ENCODE results near the gene SLC30A10.
"Not testable (repeated sequence)": the region's sequence is repeated elsewhere in the genome, so short reads cannot be mapped to it uniquely, and the experiment has no call there.

Gene SLC30A10

DNA sequence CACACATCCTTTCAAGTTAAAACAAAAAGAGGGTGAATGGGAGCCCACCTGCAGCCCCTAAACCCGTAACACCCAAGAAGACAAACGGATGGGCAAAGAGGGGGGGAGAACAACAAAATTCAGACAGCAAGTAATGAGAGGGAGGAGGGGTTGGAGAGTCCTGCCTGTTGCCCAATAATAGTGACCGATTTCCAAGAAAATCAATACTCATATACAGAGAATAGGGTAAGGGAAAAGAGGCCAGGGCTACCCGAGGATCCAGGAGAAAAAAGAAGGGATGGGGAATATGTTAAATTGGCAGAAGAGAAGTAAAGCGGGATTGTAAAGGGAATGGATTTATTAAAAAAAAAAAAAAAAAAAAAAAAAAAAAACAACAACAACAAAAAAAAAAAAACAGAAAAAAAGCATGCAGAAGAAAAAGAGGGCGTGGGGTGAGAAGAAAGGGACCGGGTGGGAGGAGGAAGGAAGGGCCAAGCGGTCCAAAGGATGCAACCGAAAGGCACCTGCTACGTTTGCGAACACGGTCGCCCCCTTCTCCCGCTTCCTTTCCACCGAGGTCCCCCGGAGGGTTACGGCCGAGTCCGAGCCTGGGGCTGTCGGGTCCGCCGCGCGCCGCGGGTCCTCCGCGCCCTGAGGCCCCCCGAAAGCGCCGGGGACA lies 930 bp downstream of the SLC30A10 start:
- DNase-seq = no peak

DNA sequence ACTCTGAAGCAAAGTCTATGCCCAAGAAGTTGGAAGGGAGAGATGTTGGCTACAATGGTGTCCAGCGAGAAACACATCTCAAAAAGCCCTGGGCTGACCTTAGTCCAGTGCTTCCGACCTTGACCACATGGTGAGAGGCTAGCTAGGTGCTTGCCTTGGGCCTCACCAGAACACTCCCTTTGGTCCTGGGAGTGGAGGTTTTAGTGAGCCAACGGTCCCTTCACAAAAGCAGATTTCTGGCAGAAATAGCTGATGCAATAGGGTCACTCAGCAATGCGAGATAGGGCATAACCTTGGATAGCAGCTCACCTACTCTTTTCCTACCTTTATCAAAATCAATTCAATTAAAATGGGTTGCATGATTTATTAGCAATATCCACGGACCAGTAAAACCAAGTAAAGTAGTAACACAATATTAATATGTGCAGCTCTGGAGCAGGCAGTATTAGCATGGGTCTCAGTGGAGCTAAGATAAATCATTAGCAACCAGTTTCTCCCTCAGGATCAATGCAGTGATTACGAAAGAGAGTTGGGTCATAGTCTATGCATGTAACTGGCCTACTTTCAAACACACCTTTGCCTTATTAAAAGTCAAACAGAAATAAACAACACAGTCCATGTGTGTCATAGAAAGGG lies 1.9 kb downstream of the SLC30A10 start:
- DNase-seq = no peak

DNA sequence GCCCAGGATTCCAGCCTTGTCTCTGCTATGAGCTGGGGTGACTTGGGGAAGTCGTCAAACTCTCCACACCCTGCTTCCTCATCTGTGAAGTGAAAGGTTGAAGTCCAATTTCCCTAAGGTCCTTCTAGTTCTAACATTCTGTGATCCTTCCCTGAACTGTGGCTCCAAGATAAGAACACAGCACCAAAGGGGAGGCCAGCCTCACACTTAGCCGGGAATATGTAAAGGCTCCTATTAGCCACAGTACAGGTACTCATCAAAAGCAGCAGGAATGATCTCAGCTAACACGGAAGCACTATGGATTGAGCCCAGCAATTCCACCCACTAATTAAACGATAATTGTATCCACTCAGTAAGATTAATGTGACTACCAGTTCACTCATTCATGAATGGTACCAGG lies 4.0 kb downstream of the SLC30A10 start:
- DNase-seq = no peak

DNA sequence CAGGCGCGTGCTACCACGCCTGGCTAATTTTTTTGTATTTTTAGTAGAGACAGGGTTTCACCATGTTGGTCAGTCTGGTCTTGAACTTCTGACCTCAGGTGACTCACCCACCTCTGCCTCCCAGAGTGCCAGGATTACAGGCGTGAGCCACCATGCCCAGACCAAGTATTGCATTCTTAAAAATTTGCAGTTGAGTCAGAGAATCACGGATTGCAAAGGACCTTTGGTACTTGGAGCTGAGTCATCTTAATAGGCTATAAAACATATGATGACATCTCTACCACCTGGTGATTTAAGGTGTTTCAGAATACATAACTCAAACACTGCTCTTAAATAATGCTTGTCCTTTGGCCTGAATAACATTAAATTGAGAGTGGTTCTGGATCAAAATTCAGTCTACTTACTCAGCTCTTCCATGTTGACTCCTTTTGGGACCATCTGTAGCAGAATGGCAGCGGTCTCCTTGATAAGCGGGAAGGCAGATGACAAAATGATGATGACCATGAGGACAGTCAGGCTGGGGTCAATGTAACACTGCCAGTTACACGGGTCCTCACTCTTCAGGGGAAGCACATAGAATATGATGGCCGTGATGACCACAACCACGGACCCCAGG lies 10.4 kb downstream of the SLC30A10 start:
- DNase-seq = no peak

DNA sequence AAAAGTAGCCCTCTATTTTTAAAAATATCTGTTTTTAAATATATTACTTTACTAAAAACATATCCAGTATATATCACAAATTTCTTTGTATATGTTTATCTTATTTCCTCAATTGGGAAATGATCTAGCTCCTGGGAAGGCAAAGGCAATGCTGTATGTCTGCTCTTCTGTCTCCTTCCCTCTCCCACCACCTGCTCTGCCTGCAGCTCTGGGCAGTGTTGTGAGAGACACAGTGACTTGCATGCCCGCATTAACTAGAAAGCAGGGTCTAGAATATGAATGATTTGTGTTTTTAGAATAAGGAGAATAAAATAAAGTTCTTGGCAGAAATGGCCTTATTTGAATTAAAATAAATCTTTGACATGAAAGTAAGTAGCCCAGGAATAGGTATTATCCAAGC lies 11.1 kb downstream of the SLC30A10 start:
- DNase-seq = no peak

DNA sequence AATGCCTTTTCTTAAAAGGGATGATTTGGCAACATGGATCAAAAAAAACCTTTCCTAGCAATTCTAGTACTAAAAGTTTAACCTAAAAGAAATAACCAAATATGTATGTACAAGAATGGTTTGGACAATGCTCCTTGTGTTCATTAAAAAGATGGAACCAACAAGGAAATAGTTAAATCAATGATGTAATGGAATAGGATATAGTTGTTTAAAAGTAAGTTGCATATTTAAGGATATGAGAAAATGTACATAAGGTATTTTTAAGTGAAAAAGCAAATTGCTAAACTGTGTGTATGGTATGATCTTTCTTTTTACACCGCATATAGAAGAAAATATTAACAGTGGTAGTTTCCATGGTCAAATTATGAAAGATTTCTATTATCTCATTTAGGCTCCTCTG lies 12.1 kb downstream of the SLC30A10 start:
- DNase-seq = no peak

DNA sequence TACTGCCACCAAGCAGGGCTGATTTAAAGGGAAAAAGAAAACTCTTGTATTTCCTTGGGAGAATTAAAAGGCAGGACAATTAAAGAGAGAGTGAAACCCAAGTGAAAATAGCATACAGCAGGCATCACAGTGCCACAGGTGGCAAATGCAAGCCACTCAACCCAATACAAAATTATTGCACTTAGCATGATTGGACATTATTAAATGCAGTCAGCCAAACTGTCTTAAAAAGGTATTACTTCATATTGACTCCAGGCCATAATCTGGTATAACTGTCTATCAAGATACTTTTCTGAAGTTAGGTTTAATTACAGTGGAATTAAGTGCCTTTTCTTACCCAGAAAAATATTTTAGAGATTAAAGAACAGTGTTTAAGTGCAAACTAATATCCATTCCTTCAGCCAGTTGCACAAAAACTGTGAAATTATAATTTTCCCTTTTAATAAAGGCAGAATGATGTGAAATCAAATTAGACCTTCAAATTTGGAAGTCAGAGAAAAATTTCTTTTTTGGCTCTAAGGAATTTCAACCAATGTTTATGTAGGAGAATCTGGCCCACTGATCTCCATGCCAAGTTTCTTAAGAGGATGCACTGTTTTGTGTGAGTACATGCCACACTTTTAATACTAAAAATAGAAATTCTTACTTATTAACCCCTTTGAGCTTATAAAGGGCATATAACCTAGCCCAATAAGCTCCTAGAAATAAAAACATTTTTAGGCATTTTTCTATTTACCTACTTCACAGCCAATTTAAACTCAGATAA lies 15.2 kb downstream of the SLC30A10 start:
- DNase-seq = no peak

DNA sequence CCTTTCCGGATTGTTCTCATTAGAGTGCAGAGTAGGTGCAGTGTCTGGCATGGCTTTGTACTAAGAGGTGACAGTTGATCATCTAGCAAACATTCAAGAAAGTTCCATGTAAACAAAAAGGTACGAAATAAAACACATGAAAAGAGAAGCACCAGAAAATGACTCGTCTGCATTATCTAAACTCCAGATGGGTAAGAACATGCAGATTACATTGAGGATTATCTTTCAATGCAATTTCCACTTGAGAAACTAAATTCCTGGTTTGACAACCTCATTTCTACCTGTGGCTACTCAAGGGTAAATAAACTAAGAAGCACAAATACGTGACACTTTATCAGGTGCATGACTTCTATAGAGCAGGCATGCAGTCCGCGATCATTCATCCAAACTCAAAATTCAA lies 17.6 kb downstream of the SLC30A10 start:
- no peak for DNase-seq

DNA sequence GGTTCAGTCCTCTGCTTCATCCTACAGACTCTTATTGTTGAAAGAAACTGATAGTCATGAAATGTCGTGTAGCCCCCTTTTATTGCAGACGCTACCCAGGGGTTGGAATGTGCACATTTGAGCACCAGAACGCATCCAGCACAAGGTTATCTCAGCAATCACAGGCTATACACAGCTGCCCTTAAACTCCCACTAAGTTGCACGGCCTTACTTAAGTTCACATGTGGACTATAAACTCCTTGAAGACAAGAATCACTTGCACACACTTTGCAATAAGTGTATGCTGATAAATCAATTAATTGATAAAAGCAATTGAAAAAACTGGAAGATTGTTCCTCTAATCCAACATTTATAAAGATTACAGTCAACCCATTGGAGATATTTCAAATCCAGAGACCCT lies 18.9 kb downstream of the SLC30A10 start:
- no peak for DNase-seq

DNA sequence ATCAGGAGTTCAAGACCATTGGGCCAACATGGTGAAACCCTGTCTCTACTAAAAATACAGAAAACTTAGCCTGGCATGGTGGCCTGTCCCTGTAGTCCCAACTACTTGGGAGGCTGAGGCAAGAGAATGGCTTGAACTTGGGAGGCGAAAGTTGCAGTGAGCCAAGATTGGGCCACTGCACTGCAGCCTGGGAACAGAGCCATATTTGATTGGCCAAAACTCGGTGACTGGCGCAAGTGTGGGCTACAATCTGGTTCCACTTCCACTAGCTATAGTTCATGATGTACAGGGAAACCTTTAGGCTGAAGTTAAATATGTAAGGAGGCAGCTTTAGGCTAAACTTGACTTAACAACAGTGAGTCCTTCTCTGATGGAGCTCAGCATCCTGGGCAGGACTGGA lies 20.2 kb downstream of the SLC30A10 start:
- DNase-seq = no peak

DNA sequence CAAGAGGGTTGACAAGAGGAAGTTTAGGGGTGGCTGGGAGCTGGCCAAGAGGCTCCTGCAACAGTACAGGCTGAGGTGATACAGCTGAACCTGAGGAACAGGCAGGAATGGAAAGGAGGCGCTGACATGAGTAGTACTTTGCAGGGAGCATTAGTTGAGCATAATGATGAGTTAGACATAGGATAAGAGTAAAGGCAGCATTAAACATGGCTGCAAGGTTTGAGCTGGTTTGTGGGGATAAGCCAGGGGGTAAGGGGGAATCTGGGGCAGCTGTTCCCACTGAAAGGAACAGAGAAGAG lies 20.6 kb downstream of the SLC30A10 start:
- DNase-seq = no peak

DNA sequence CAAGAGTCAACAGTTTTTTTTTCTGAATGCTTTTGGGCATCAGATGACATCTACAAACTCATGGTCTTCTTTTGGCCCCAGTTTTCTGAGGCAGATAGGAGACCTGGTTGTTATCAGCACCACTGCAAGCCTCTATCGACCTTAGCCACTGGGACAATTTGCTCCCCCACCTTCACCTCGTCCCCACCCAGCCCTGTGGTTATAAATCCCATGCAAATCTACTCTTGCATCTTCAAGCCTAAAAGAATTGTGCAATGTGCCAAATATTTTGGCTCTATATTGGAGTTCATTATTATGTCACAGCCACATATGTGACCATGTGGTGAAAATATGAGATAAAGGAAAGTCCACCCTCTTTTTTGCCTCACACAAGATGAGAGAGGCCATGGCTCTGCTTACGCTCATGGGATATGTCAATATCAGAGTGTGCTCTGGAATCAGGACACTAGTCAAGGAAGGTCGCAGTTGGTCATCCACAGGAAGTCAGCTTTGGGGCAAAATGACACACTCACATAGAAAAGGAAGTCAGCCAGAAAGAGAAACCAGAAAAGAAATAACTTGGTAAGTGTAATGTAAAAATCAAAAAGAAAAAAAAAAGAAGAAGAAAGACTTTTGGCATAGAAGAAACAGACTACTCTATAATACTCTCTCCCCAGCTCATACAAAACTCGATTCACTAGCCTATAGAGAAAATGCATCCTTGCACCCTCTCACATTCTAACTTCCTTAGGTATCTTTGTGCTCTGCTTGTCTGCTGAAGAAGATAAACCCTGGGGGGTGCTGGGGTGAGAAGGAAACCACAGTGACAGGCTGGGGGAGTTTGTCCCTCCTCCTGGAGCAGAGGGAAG lies 21.2 kb downstream of the SLC30A10 start:
- no peak for DNase-seq

DNA sequence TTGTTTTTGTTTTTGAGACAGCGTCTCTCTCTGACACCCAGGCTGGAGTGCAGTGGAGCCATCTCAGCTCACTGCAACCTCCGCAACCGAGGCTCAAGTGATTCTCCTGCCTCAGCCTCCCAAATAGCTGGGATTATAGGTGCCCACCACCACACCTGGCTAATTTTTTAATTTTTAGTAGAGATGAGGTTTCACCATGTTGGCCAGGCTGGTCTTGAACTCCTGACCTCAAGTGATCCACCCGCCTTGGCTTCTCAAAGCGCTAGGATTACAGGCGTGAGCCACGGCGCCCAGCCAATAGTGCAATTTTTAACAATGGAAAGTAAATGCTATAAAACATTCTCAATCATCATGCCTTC lies 21.8 kb downstream of the SLC30A10 start:
- not testable (repeated sequence) for DNase-seq

DNA sequence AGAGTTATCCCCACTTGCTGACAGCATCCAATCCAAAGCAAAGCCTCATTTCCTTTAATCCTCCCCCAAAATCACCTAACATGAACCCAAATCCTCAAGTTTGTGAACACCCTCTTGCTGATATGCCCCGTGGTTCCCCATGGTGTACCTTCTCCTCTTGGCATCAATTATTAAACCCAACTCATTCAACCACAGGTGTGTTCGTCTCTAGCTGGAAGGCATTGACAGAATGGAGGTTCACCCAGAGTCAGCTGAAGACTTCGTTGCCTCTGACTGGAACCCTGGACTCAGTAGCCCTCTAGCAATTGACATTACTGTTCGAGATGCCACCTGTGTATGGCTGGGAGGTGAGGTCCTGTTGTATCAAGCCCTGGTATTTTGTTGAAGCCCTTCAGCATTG lies 22.8 kb downstream of the SLC30A10 start:
- DNase-seq = no peak

DNA sequence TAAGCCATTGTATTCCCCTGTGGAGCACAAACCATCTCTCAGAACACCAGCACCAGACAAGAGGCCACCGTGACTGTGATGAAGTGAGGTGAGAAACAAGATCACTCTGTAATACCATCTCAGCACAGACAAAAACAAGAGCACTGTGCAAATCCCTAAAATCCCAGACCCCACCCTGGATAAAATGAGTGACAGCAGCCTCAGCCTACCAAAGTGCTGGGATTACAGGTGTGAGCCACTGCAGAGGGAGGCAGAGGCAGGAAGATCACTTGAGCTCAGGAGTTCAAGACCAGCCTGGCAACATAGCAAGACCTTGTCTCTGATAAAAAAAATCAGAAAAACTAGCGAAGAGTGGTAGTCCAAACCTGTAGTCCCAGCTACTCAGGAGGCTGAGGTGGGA lies 23.4 kb downstream of the SLC30A10 start:
- no peak for DNase-seq

DNA sequence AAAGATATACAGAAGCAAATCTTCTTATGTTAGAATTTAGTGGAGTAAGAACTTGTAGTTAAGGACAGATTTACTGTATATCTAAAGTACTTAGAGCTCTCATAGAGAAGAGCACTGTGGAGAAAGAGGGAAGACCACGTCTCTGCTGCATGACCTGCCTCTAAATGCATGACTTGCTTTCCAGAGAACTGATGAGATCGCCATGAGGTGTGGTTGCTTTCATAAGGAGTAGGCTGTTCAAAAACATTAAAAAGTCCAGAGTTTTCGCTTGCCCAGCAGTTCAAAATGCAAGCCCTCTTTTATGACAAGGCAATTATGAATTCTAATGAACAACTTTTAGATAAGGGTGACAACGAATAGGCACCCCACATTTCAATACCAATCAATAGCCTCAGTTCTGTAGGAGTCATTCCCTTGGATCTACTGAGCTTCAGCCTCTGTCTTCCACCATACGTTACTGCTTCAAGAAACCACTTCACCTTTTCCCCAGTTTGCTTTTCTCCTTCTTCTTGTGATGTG lies 24.9 kb downstream of the SLC30A10 start:
- DNase-seq = no peak

DNA sequence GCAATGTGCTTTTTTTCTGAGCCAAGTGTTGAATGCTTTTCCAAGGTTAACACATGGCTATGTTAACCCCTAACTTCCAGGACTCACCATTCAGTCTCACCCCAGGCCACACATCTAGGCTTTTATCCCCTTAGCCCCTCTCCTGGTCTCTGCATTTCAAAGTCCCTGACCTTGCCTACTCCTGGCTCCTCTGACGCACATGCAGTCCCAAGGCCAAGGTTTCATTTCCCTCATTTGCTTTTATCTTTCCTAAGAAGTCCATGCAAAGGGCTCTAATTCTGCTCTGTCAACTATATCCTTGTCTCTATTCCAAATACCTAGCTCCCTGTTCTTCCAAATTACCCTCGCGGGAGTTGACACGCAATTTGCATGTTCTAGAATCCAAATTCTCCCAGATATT lies 25.4 kb downstream of the SLC30A10 start:
- no peak for DNase-seq

DNA sequence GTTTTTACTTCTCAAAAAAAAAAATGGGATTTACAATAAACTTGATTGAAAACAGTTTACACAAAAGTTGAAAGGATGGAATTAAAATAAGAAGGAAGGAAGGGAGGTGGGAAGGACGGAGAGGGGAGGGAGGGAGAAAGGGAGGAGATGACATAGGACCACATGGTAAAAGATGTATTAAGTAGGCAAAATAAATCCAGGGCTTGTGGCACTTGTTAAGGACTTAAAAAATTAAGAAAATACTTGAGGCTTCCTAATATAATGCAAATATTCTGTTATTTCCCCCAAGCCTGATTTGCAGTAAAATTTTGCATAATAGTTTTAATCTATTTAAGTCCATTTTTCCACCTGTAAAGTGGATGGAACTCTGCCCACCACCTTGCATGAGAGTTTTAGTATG lies 27.5 kb downstream of the SLC30A10 start:
- no peak for DNase-seq

DNA sequence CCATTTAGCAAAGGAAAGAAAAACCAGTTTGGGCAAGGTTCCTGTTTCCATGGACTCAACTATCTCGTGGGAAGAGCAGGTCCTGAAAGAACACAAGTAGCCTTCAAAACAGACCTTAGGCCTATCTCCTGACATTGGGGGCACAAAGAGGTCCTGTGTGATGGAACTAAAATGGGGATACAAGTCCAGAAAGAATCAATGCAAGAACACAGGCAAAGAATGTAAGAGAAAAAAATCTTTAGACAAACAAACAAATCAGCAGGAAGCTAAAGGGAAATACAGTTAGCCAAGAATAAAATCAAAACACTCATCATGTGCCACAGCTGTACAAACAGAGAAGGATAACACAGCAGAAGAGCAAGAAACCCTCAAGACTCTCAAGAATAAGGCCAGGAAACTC lies 28.2 kb downstream of the SLC30A10 start:
- DNase-seq = no peak

DNA sequence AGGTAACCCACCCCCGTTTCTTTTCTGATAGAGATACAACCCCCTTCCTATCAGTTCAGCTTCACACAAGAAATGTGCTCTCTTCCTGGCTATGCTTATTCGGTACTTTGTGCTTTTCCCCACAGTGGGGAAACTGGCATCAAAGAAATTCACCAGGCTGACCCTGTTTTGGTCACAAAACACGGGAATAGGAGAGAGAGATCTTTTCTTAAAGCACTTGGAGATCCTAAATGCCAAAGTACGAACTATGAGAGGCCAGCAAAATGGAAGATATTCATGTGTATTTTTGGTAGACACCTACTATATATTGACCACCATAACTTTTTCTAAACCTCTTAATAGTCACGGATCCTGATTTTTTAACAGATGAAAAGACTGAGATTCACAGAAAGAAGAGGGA lies 30.0 kb downstream of the SLC30A10 start:
- no peak for DNase-seq

DNA sequence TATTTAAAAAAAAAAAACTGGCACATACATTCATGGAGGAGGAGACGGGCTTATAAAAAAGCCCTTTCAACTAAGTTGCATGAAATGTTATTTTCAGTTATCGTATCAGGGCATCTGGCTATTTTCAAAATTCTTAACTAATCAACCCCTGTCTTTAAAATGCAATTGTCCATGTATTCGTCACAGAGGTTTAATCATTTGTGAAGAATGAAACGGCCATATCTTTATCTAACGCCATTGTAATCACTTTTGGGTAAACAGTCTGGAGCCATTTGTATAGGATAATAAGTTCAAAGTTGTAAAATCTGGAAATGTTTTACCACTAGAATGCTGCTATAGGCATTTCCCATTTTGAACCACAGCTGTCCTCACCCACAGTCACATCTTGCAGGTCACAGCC lies 30.4 kb downstream of the SLC30A10 start:
- no peak for DNase-seq

DNA sequence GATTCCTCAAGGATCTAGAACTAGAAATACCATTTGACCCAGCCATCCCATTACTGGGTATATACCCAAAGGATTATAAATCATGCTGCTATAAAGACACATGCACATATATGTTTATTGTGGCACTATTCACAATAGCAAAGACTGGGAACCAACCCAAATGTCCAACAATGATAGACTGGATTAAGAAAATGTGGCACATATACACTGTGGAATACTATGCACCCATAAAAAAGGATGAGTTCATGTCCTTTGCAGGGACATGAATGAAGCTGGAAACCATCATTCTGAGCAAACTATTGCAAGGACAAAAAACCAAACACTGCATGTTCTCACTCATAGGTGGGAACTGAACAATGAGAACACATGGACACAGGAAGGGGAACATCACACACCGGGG lies 36.1 kb downstream of the SLC30A10 start:
- not testable (repeated sequence) for DNase-seq

DNA sequence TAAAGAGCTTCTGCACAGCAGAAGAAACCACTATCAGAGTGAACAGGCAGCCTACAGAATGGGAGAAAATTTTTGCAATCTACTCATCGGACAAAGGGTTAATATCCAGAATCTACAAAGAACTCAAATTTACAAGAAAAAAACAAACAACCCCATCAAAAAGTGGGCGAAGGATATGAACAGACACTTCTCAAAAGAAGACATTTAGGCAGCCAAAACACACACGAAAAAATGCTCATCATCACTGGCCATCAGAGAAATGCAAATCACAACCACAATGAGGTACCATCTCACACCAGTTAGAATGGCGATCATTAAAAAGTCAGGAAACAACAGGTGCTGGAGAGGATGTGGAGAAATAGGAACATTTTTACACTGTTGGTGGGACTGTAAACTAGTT lies 36.5 kb downstream of the SLC30A10 start:
- not testable (repeated sequence) for DNase-seq
